Stimulated activated CD4-positive, alpha-beta T cell treated with anti-CD3 and anti-CD28 coated beads, Interleukin-1b, Interleukin-23, amount 100 ng/mL, for 1 hour (primary cell): ENCODE data around the gene TP53TG3B.
"Not testable (repeated sequence)": the region's sequence is repeated elsewhere in the genome, so short reads cannot be mapped to it uniquely, and the experiment has no call there.

Source experiments
- DNase-seq, 2 donors: peaks; one replicate each; pipeline ENCODE4 v3.0.0-alpha.2; 2020; ENCODE audit warnings: low read depth in 2 of 2

The TP53TG3B gene, protein sequence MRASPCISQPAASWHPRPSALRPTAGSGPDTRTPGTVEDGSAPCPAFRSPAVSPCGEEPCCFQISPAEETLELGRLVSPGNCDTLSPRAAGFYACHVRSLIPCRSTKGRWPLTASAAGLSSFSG

DNA sequence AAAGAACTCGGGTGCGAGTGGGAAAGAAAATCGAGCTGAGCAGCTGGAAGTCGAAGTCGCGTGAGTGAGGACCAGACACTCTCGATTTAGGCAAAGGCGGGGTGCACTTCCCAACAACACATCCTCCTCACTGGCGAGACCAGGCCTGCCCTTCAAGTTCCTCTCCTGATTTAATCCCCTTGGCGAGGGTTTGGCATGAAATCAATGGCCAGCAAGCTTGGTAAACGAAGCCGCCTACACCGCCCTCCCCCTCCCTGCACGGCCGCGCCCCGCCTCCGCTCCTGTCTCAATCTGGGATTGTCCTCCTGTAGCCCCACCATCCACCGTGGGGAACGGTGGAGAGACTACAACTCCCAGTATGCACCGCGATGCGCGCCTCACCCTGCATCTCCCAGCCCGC, at the start of gene TP53TG3B:
Gene TP53TG3B (plus strand): TSS at position 301 of the 400 bp plus-strand sequence. CDS start 68 bp downstream, at position 369.
- DNase-seq: not testable (repeated sequence)

DNA sequence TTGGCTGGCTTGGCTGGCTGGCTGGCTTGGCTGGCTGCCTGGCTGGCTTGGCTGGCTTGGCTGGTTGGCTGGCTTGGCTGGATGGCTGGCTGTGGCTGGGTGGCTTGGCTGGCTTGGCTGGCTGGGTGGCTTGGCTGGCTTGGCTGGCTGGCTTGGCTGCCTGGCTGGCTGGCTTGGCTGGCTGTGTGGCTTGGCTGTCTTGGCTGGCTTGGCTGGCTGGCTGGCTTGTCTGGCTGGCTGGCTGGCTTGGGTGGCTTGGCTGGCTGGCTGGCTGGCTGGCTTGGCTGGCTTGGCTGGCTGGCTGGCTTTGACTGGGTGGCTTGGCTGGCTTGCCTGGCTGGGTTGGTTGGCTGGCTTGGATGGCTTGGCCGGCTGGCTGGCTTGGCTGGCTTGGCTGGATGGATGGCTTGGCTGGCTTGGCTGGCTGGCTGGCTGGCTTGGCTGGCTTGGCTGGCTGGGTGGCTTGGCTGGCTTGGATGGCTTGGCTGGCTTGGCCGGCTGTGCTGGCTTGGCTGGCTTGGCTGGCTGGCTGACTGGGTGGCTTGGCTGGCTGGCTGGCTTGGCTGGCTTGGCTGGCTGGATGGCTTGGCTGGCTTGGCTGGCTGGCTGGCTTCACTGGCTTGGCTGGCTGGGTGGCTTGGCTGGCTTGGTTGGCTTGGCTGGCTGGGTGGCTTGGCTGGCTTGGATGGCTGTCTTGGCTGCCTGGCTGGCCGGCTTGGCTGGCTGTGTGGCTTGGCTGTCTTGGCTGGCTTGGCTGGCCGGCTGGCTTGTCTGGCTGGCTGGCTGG, 24.2 kb upstream of the TP53TG3B start:
- not testable (repeated sequence) for DNase-seq

DNA sequence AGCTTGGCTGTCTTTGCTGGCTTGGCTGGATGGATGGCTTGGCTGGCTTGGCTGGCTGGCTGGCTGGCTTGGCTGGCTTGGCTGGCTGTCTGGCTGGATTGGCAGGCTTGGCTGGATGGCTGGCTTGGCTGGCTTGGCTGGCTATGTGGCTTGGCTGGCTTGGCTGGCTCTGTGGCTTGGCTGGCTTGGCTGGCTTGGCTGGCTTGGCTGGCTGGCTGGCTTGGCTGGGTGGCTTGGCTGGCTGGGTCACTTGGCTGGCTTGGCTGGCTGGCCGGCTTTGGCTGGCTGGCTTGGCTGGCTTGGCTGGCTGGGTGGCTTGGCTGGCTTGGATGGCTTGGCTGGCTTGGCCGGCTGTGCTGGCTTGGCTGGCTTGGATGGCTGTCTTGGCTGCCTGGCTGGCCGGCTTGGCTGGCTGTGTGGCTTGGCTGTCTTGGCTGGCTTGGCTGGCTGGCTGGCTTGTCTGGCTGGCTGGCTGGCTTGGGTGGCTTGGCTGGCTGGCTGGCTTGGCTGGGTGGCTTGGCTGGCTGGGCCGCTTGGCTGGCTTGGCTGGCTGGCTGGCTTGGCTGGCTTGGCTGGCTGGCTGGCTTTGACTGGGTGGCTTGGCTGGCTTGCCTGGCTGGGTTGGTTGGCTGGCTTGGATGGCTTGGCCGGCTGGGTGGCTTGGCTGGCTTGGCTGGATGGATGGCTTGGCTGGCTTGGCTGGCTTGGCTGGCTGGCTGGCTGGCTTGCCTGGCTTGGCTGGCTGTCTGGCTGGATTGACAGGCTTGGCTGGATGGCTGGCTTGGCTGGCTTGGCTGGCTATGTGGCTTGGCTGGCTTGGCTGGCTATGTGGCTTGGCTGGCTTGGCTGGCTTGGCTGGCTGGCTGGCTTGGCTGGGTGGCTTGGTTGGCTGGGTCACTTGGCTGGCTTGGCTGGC, 22.8 kb upstream of the TP53TG3B start:
- not testable (repeated sequence) for DNase-seq

DNA sequence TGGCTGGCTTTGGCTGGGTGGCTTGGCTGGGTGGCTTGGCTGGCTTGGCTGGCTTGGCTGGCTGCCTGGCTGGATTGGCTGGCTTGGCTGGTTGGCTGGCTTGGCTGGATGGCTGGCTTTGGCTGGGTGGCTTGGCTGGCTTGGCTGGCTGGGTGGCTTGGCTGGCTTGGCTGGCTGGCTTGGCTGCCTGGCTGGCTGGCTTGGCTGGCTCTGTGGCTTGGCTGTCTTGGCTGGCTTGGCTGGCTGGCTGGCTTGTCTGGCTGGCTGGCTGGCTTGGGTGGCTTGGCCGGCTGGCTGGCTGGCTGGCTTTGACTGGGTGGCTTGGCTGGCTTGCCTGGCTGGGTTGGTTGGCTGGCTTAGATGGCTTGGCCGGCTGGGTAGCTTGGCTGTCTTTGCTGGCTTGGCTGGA, 22.1 kb upstream of the TP53TG3B start:
- DNase-seq: not testable (repeated sequence)

DNA sequence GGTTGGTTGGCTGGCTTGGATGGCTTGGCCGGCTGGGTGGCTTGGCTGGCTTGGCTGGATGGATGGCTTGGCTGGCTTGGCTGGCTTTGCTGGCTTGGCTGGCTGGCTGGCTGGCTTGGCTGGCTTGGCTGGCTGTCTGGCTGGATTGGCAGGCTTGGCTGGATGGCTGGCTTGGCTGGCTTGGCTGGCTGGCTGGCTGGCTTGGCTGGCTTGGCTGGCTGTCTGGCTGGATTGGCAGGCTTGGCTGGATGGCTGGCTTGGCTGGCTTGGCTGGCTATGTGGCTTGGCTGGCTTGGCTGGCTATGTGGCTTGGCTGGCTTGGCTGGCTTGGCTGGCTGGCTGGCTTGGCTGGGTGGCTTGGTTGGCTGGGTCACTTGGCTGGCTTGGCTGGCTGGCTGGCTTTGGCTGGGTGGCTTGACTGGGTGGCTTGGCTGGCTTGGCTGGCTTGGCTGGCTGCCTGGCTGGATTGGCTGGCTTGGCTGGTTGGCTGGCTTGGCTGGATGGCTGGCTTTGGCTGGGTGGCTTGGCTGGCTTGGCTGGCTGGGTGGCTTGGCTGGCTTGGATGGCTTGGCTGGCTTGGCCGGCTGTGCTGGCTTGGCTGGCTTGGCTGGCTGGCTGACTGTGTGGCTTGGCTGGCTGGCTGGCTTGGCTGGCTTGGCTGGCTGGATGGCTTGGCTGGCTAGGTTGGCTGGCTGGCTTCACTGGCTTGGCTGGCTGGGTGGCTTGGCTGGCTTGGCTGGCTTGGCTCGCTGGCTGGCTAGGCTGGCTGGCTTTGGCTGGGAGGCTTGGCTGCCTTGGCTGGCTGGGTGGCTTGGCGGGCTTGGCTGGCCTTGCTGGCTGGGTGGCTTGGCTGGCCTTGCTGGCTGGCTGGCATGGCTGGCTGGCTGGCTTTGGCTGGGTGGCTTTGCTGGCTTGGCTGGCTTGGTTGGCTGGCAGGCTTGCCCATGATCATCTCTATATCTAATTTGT, 21.3 kb upstream of the TP53TG3B start:
- not testable (repeated sequence) for DNase-seq
